Eye (tissue), 1 donor: ENCODE results near the gene PDZD11.
"Not testable (repeated sequence)": the region's sequence is repeated elsewhere in the genome, so short reads cannot be mapped to it uniquely, and the experiment has no call there.

Experiments
- DNase-seq: peaks from one replicate; pipeline ENCODE4 v3.0.0-alpha.2; 2015

PDZD11 gene

GRCh38 chrX:70289793-70290770, at the start of gene PDZD11, which contains the start of gene KIF4A:
TSS of gene PDZD11 (minus strand) at chrX:70289927. CDS start at chrX:70289341, 586 bp downstream.
TSS of gene KIF4A (plus strand) at chrX:70290104. CDS start at chrX:70290459, 355 bp downstream.
- peak; percentile 90 for DNase-seq

GRCh38 chrX:70338290-70338689, 48.6 kb upstream of the PDZD11 start:
- DNase-seq, result no peak

- no peak for DNase-seq
Observed at GRCh38 chrX:70336767-70337166, 47.0 kb upstream of the PDZD11 start.

GRCh38 chrX:70332600-70332999, 42.9 kb upstream of the PDZD11 start:
- no peak for DNase-seq

GRCh38 chrX:70331161-70331560, 41.4 kb upstream of the PDZD11 start:
- DNase-seq, result no peak

- no peak for DNase-seq
Observed at GRCh38 chrX:70324326-70324725, 34.6 kb upstream of the PDZD11 start.

GRCh38 chrX:70323628-70324027, 33.9 kb upstream of the PDZD11 start:
- DNase-seq, result not testable (repeated sequence)

- no peak for DNase-seq
Observed at GRCh38 chrX:70322784-70323183, 33.1 kb upstream of the PDZD11 start.

GRCh38 chrX:70313503-70313902, 23.8 kb upstream of the PDZD11 start:
- DNase-seq, result no peak

- no peak for DNase-seq
Observed at GRCh38 chrX:70301716-70302115, 12.0 kb upstream of the PDZD11 start.

GRCh38 chrX:70293621-70294020, 3.9 kb upstream of the PDZD11 start:
- no peak for DNase-seq

- DNase-seq, result no peak
Observed at GRCh38 chrX:70292788-70293187, 3.1 kb upstream of the PDZD11 start.

- DNase-seq, result no peak
Observed at GRCh38 chrX:70289168-70289792, 447 bp downstream of the PDZD11 start.

GRCh38 chrX:70281951-70282350, 7.8 kb downstream of the PDZD11 start, which contains the start of gene RAB41:
TSS of gene RAB41 (plus strand) at chrX:70282172. CDS start at chrX:70282218, 46 bp downstream.
- no peak for DNase-seq

GRCh38 chrX:70280573-70280972, 9.2 kb downstream of the PDZD11 start:
- no peak for DNase-seq

- no peak for DNase-seq
Observed at GRCh38 chrX:70279081-70279480, 10.6 kb downstream of the PDZD11 start.

GRCh38 chrX:70274029-70274428, 15.7 kb downstream of the PDZD11 start:
- not testable (repeated sequence) for DNase-seq

GRCh38 chrX:70268034-70268433, 21.7 kb downstream of the PDZD11 start, which contains the start of gene ARR3:
TSS of gene ARR3 (plus strand) at chrX:70268334. CDS start at chrX:70269386, 1,052 bp downstream.
- DNase-seq, result no peak

GRCh38 chrX:70264784-70265183, 24.9 kb downstream of the PDZD11 start:
- DNase-seq, result no peak

- peak; percentile 50 for DNase-seq
Observed at GRCh38 chrX:70262952-70263567, 26.7 kb downstream of the PDZD11 start.

GRCh38 chrX:70260104-70260503, 29.6 kb downstream of the PDZD11 start, which contains the start of gene P2RY4:
TSS of gene P2RY4 (minus strand) at chrX:70260204. CDS start at chrX:70259624, 580 bp downstream.
- no peak for DNase-seq

- no peak for DNase-seq
Observed at GRCh38 chrX:70257423-70258288, 32.1 kb downstream of the PDZD11 start.
